Upper lobe of left lung (tissue), 4 donors: ENCODE data around the gene RHBDL1.

Source experiments
- CTCF ChIP-seq, 6 experiments: fragments of 450-650 bp in 4 of 6; fragments of 200-600 bp in 2 of 6; sonication (generic) in 2 of 6; IDR thresholded peaks; one replicate each; pipeline ENCODE4 v1.5.1; 2016 to 2019; ENCODE audit warnings: antibody characterized with exemption in 6 of 6
- POLR2AphosphoS5 ChIP-seq, 2 donors: sonication (generic); formaldehyde crosslinking; IDR thresholded peaks; one replicate each; pipeline ENCODE4 v1.5.1; 2017; ENCODE audit warnings: antibody characterized with exemption in 2 of 2

GRCh38 chr16:694187-694862 is 18.9 kb downstream of the RHBDL1 start:
- TF ChIP-seq CTCF (IDR thresholded peaks at IDR 0.05) (no peak), POLR2AphosphoS5 (IDR thresholded peaks at IDR 0.05) (no peak)
